Thoracic aorta (tissue), 2 donors: Measurements from ENCODE around the gene MLXIPL. TPM values are rescaled to one million over a fixed set of nuclear protein-coding genes. Genes with fewer than 3 reads are reported as not detected.
"Not testable (repeated sequence)": the region's sequence is repeated elsewhere in the genome, so short reads cannot be mapped to it uniquely, and the experiment has no call there.

Source experiments
- ATAC-seq: fragments of 150-250 bp; one replicate; pipeline ENCODE4 v1.8.0; 2017; ENCODE audit warnings: low read depth; ENCODE audit not compliant: insufficient number of reproducible peaks, low FRiP score
- DNase-seq: peaks from one replicate; pipeline ENCODE4 v3.0.0-alpha.2; 2020; ENCODE audit warnings: low spot score
- H3K27ac ChIP-seq, 2 donors: fragments of 200-600 bp; sonication (generic); 1 replicate in 1 of 2; 2 replicates in 1 of 2; pipeline ENCODE4 v1.5.1; 2016; ENCODE audit warnings: mild to moderate bottlenecking in 2 of 2, moderate library complexity in 2 of 2
- H3K27me3 ChIP-seq: fragments of 200-600 bp; sonication (generic); replicated peaks from 2 replicates; pipeline ENCODE4 v1.6.0; 2016; ENCODE audit warnings: mild to moderate bottlenecking; ENCODE audit not compliant: insufficient read depth
- H3K36me3 ChIP-seq: fragments of 200-600 bp; sonication (generic); one replicate; pipeline ENCODE4 v1.5.1; 2016
- H3K4me1 ChIP-seq, 2 donors: fragments of 200-600 bp; sonication (generic); 1 replicate in 1 of 2; 2 replicates in 1 of 2; pipeline versions ENCODE4 v1.5.1 to v1.6.0; 2016; ENCODE audit warnings: low read depth in 2 of 2, mild to moderate bottlenecking in 1 of 2; ENCODE audit not compliant: control insufficient read depth in 1 of 2
- H3K4me3 ChIP-seq: fragments of 200-600 bp; sonication (generic); 2 replicates; pipeline ENCODE4 v1.5.1; 2016; ENCODE audit warnings: mild to moderate bottlenecking
- H3K9me3 ChIP-seq: fragments of 200-600 bp; sonication (generic); 2 replicates; pipeline ENCODE4 v1.5.1; 2016
- CTCF ChIP-seq: fragments of 200-600 bp; sonication (generic); IDR thresholded peaks from one replicate; pipeline ENCODE4 v1.5.1; 2019; ENCODE audit warnings: antibody characterized with exemption
- total RNA-seq, 2 donors: library from RNA; depleted of rRNA; stranded (reverse); fragments of >200 nt; gene quantifications; one replicate each; pipeline versions ENCODE4 v1.1.0 to v1.2.3, GENCODE V29; 2016

MLXIPL gene
- total RNA-seq, 2 donors from 2014 or later: 6.4 to 36.4 TPM

- no peak for TF ChIP-seq CTCF
- H3K9me3 ChIP-seq: no peaks in the 10 kb centered on the region
- no peak for DNase-seq
These were observed 1.2 kb downstream of the MLXIPL start for GRCh38 chr7:73622909-73623797.

GRCh38 chr7:73622527-73622908 is 1.8 kb downstream of the MLXIPL start:
- DNase-seq: no peak
- H3K4me1 ChIP-seq: peaks cover 13 to 18% of the 10 kb centered on the region in 2 donors
- peaks cover 15% of the 10 kb centered on the region for H3K27me3 ChIP-seq
- ATAC-seq: no peak
- H3K4me3 ChIP-seq: peak overlapping the region; percentile 70
- H3K9me3 ChIP-seq: no peaks in the 10 kb centered on the region
- TF ChIP-seq CTCF: no peak
- H3K36me3 ChIP-seq: no peaks in the 10 kb centered on the region
- no peak overlapping the region for H3K27ac ChIP-seq

More at GRCh38 chr7:73622909-73623797, 1.2 kb downstream of the MLXIPL start:
- H3K4me1 ChIP-seq: peaks cover 13 to 18% of the 10 kb centered on the region in 2 donors
- no peaks in the 10 kb centered on the region for H3K36me3 ChIP-seq
- no peak for ATAC-seq
- H3K27ac ChIP-seq: no peak overlapping the region
- H3K27me3 ChIP-seq: peaks cover 15% of the 10 kb centered on the region
- peak overlapping the region; percentile 70 for H3K4me3 ChIP-seq

GRCh38 chr7:73621168-73622063 is 2.9 kb downstream of the MLXIPL start:
- no peaks in the 10 kb centered on the region for H3K36me3 ChIP-seq
- peaks cover 12% of the 10 kb centered on the region for H3K27me3 ChIP-seq
- ATAC-seq (no peak), DNase-seq (no peak)
- no peaks in the 10 kb centered on the region for H3K9me3 ChIP-seq
- TF ChIP-seq CTCF: no peak
- H3K27ac ChIP-seq: no peak overlapping the region
- peaks cover 13 to 18% of the 10 kb centered on the region in 2 donors for H3K4me1 ChIP-seq
- H3K4me3 ChIP-seq: no peak overlapping the region

- ATAC-seq, H3K36me3 ChIP-seq, H3K9me3 ChIP-seq, H3K4me3 ChIP-seq, DNase-seq, H3K27ac ChIP-seq: not testable (repeated sequence)
- H3K4me1 ChIP-seq: peaks cover 12 to 18% of the 10 kb centered on the region in 2 donors
- peaks cover 11% of the 10 kb centered on the region for H3K27me3 ChIP-seq
These were observed 4.9 kb downstream of the MLXIPL start for GRCh38 chr7:73619394-73619793.

- H3K4me3 ChIP-seq: no peak overlapping the region
- no peak for DNase-seq
- H3K36me3 ChIP-seq: no peaks in the 10 kb centered on the region
- H3K27me3 ChIP-seq: peaks cover 6% of the 10 kb centered on the region
- peaks cover 6 to 10% of the 10 kb centered on the region in 2 donors for H3K4me1 ChIP-seq
- ATAC-seq: no peak
- no peak overlapping the region for H3K27ac ChIP-seq
- no peak for TF ChIP-seq CTCF
- H3K9me3 ChIP-seq: no peaks in the 10 kb centered on the region
These were observed 5.8 kb downstream of the MLXIPL start for GRCh38 chr7:73618538-73618937.

GRCh38 chr7:73617520-73617919 is 6.8 kb downstream of the MLXIPL start:
- not testable (repeated sequence) for H3K27me3 ChIP-seq, H3K4me1 ChIP-seq, DNase-seq, ATAC-seq, H3K9me3 ChIP-seq, H3K27ac ChIP-seq, H3K4me3 ChIP-seq, H3K36me3 ChIP-seq
